Mucosa of descending colon (tissue), 3 donors: Measurements from ENCODE around the gene ZNF148. TPM values are rescaled to one million over a fixed set of nuclear protein-coding genes. Genes with fewer than 3 reads are reported as not detected.
"Not testable (repeated sequence)": the region's sequence is repeated elsewhere in the genome, so short reads cannot be mapped to it uniquely, and the experiment has no call there.

Experiments used
- ATAC-seq: fragments of 200-7000 bp; cut with Tn5 transposase; one replicate; pipeline ENCODE4 v1.9.1; 2020; ENCODE audit warnings: mild to moderate bottlenecking, moderate library complexity
- DNase-seq, 3 donors: peaks; one replicate each; pipeline ENCODE4 v3.0.0-alpha.2; 2020
- H3K36me3 ChIP-seq: fragments of 200-600 bp; one replicate; pipeline ENCODE4 v1.8.0; 2021; ENCODE audit warnings: low read depth, mild to moderate bottlenecking
- H3K4me1 ChIP-seq: fragments of 200-600 bp; one replicate; pipeline ENCODE4 v1.8.0; 2021; ENCODE audit warnings: low read depth, mild to moderate bottlenecking
- H3K4me3 ChIP-seq: fragments of 200-600 bp; one replicate; pipeline ENCODE4 v1.8.0; 2021; ENCODE audit warnings: mild to moderate bottlenecking
- H3K9me3 ChIP-seq: fragments of 200-600 bp; one replicate; pipeline ENCODE4 v1.8.0; 2021; ENCODE audit warnings: mild to moderate bottlenecking
- intact Hi-C, 2 donors: fragments of 100-400 bp; cut with DNase I in 1 of 2; cut with micrococcal nuclease in 1 of 2; formaldehyde crosslinking; loops; one replicate each; pipeline versions ENCODE4 v1.11.0 to v1.11.1; 2022; cut with DNase I, micrococcal nuclease
- total RNA-seq, 3 donors: library from RNA; stranded (reverse); fragmentation: NEBNext Ultra II Directional in 2 of 3; extraction: Animal tissue kit (Norgen Biotek cat#: 25700) in 2 of 3; gene quantifications; one replicate each; pipeline versions ENCODE4 v1.2.1 to v1.2.4, GENCODE V29; 2021 to 2023
- TF ChIP-seq, protein P1 (sequence below): fragments of 200-600 bp; IDR thresholded peaks from one replicate; pipeline ENCODE4 v1.8.0; 2022; ENCODE audit warnings: antibody characterized with exemption, mild to moderate bottlenecking
- donor health status: DM: no; HTN: no; CAD: no; lungs with moderate emphysema.
- donor health status: DM: no; HTN: no; CAD: no.
- donor health status: DM: no; HTN: yes; CAD: no.

Gene ZNF148
- total RNA-seq, 3 donors from 2014 or later, result 39.8 to 79.5 (median 42.6) TPM

- Histone ChIP-seq H3K36me3 (no peaks in the 10 kb centered on the region), H3K4me3 (no peak overlapping the region), H3K4me1 (no peaks in the 10 kb centered on the region), H3K9me3 (no peaks in the 10 kb centered on the region)
- intact Hi-C loops, result no loop called here
- ATAC-seq (no peak), DNase-seq (no peak)
- TF ChIP-seq, protein P1, sequence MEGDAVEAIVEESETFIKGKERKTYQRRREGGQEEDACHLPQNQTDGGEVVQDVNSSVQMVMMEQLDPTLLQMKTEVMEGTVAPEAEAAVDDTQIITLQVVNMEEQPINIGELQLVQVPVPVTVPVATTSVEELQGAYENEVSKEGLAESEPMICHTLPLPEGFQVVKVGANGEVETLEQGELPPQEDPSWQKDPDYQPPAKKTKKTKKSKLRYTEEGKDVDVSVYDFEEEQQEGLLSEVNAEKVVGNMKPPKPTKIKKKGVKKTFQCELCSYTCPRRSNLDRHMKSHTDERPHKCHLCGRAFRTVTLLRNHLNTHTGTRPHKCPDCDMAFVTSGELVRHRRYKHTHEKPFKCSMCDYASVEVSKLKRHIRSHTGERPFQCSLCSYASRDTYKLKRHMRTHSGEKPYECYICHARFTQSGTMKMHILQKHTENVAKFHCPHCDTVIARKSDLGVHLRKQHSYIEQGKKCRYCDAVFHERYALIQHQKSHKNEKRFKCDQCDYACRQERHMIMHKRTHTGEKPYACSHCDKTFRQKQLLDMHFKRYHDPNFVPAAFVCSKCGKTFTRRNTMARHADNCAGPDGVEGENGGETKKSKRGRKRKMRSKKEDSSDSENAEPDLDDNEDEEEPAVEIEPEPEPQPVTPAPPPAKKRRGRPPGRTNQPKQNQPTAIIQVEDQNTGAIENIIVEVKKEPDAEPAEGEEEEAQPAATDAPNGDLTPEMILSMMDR, result no peak
Measured at GRCh38 chr3:125395091-125395490, 20.0 kb upstream of the ZNF148 start.

DNA sequence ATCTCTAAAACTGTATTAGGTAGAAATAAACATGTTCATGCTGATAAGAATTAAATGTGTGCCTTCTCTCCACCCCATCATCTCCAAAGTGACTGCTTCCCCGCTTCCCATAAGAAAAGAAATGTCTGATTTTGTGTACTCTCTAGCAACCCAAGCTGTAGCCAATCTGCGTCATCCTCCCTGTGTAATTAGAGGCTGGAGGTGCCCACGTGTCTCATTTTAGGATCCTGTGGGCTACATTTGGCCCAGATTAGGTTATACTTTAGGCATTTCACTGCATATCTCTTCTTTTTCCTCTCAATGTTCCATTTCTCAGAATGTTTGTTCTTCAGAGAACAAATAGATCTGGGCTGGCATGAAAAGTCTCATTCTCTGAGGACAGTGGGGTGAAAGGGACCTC, 19.3 kb upstream of the ZNF148 start:
- intact Hi-C loops, result no loop called here
- TF ChIP-seq, protein P1, result no peak
- Histone ChIP-seq H3K4me1 (no peaks in the 10 kb centered on the region), H3K9me3 (no peaks in the 10 kb centered on the region), H3K36me3 (no peaks in the 10 kb centered on the region), H3K4me3 (no peak overlapping the region)
- ATAC-seq (no peak), DNase-seq (no peak)

GRCh38 chr3:125389282-125389681, 14.2 kb upstream of the ZNF148 start:
- Histone ChIP-seq H3K9me3 (no peaks in the 10 kb centered on the region), H3K4me3 (no peak overlapping the region), H3K4me1 (no peaks in the 10 kb centered on the region), H3K36me3 (no peaks in the 10 kb centered on the region)
- DNase-seq (no peak), ATAC-seq (no peak)
- TF ChIP-seq, protein P1, result no peak
- intact Hi-C loops, result no loop called here

- H3K4me3 ChIP-seq, DNase-seq, H3K4me1 ChIP-seq, H3K36me3 ChIP-seq, H3K9me3 ChIP-seq, ATAC-seq, intact Hi-C loops: not testable (repeated sequence)
Measured at GRCh38 chr3:125388369-125388768, 13.2 kb upstream of the ZNF148 start.

GRCh38 chr3:125386811-125387210, 11.7 kb upstream of the ZNF148 start:
- TF ChIP-seq, protein P1, result no peak
- Histone ChIP-seq H3K36me3 (no peaks in the 10 kb centered on the region), H3K4me1 (no peaks in the 10 kb centered on the region), H3K9me3 (no peaks in the 10 kb centered on the region), H3K4me3 (no peak overlapping the region)
- intact Hi-C loops, result no loop called here
- DNase-seq (no peak), ATAC-seq (no peak)

DNA sequence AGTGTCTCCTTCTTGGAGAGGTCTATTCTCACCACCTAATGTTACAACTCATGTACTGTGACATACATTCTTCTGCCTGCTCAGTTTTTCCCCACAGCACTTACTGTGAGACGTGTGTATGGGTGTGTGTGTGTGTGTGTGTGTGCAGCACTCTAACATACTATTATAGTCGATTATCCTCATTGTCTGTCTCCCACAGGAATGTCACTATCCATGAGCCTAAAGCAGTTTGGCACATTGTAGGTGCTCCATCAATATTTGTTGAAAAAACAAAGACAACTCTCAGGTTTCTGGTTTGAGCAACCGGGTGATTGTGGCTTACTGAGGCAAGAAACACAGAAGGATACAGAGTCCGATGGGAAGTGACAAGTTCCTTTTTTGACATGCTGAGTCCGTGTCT, 8.6 kb upstream of the ZNF148 start:
- intact Hi-C loops, result no loop called here
- ATAC-seq (no peak), DNase-seq (no peak)
- H3K9me3 ChIP-seq, result no peaks in the 10 kb centered on the region
- no peak overlapping the region for H3K4me3 ChIP-seq
- no peaks in the 10 kb centered on the region for H3K4me1 ChIP-seq
- H3K36me3 ChIP-seq, result no peaks in the 10 kb centered on the region
- TF ChIP-seq, protein P1, result no peak
